A204.1 (cell line): ENCODE measurements around the gene SLC12A4.
"Not testable (repeated sequence)": the region's sequence is repeated elsewhere in the genome, so short reads cannot be mapped to it uniquely, and the experiment has no call there.

Experiments used
- FAIRE-seq: peaks from 2 replicates; lab custom pipeline; 2012; peaks lifted over from hg19 to GRCh38; lab: Jason Lieb, UNC

The SLC12A4 gene

GRCh38 chr16:67941469-67942199 is 26.8 kb downstream of the SLC12A4 start:
- no peak for FAIRE-seq

- FAIRE-seq, result no peak
These were observed 27.9 kb downstream of the SLC12A4 start for GRCh38 chr16:67940446-67941089.

- FAIRE-seq, result no peak
These were observed 28.7 kb downstream of the SLC12A4 start for GRCh38 chr16:67939507-67940445.

- not testable (repeated sequence) for FAIRE-seq
These were observed 30.7 kb downstream of the SLC12A4 start for GRCh38 chr16:67937713-67938112.

GRCh38 chr16:67936880-67937605 is 31.4 kb downstream of the SLC12A4 start:
- FAIRE-seq, result no peak

- FAIRE-seq, result no peak
These were observed 32.1 kb downstream of the SLC12A4 start, which contains the start of gene PSMB10 for GRCh38 chr16:67936124-67936879. Gene PSMB10 (minus strand): TSS chr16:67936850. CDS start chr16:67936749, 101 bp downstream.

- FAIRE-seq, result peak; percentile 95
These were observed 32.9 kb downstream of the SLC12A4 start for GRCh38 chr16:67935402-67936123.

GRCh38 chr16:67935101-67935401 is 33.4 kb downstream of the SLC12A4 start:
- no peak for FAIRE-seq

GRCh38 chr16:67934306-67935100 is 33.9 kb downstream of the SLC12A4 start:
- FAIRE-seq, result no peak

- FAIRE-seq, result no peak
These were observed 34.6 kb downstream of the SLC12A4 start for GRCh38 chr16:67933805-67934204.

GRCh38 chr16:67932462-67932840 is 36.0 kb downstream of the SLC12A4 start:
- no peak for FAIRE-seq

- no peak for FAIRE-seq
These were observed 36.5 kb downstream of the SLC12A4 start, which contains the start of gene CTRL for GRCh38 chr16:67931712-67932461. Gene CTRL (minus strand): TSS chr16:67931862. CDS start chr16:67931852, 10 bp downstream.

GRCh38 chr16:67930678-67931211 is 37.7 kb downstream of the SLC12A4 start:
- FAIRE-seq, result no peak

- no peak for FAIRE-seq
These were observed 38.2 kb downstream of the SLC12A4 start for GRCh38 chr16:67930191-67930590.

GRCh38 chr16:67928561-67929364 is 39.7 kb downstream of the SLC12A4 start:
- FAIRE-seq, result no peak

- no peak for FAIRE-seq
These were observed 40.3 kb downstream of the SLC12A4 start for GRCh38 chr16:67928147-67928546.

- FAIRE-seq, result no peak
These were observed 41.1 kb downstream of the SLC12A4 start for GRCh38 chr16:67927131-67927941.
